RKO (cell line): ENCODE data around the gene MMS19.
"Not testable (repeated sequence)": the region's sequence is repeated elsewhere in the genome, so short reads cannot be mapped to it uniquely, and the experiment has no call there.

Source experiments
- DNase-seq: peaks from one replicate; pipeline ENCODE4 v3.0.0-alpha.2; 2016; ENCODE audit warnings: low spot score

The MMS19 gene

DNA sequence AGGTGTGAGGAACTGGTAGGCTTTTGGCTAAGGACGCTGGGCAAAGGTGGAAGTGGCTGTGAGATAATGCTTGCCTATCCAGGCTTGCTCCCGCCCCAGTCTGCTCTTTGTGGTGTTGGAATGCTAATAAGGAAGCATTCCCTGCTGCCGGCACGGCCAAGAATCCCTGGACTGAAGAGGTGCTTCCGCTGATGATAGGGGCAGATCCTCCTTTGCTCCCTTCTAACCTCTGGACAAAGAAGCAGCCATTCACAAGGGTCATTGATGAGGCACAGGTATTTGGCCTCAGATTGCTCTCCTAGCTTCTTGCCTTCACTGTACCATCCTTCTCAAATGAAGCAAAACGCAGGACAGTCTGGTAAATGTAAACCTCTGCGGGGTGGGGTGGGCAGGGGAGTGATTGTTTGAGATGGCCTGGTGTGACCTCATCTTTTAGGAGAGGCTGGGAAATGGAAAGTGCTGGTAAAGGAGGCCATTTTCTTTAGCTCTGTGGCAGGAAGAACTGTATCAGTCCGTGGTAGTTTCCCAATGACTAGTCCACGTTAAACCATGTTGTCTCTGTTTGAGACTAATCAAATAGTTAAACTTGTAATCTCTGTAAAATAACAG, 70.5 kb downstream of the MMS19 start:
- peak; percentile 71 for DNase-seq

- peak; percentile 48 for DNase-seq
Measured at GRCh38 chr10:97426776-97427570, 71.2 kb downstream of the MMS19 start.

GRCh38 chr10:97425964-97426775, 72.1 kb downstream of the MMS19 start, which contains the start of gene PGAM1:
Gene PGAM1 (plus strand): TSS chr10:97426191. CDS start chr10:97426308, 117 bp downstream.
- DNase-seq: peak; percentile 96

DNA sequence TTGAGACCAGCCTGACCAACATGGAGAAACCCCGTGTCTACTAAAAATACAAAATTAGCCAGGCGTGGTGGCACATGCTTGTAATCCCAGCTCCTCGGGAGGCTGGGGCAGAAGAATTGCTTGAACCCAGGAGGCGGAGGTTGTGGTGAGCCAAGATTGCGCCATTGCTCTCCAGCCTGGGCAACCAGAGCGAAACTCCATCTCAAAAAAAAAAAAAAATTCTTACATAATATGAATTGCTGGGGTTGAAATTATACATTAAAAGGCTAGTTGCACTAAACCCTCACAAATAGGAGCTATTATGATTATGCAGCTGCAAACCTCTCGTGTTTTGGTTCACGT, 74.5 kb downstream of the MMS19 start:
- DNase-seq: not testable (repeated sequence)

- DNase-seq: no peak
Measured at GRCh38 chr10:97416565-97416964, 81.7 kb downstream of the MMS19 start.

DNA sequence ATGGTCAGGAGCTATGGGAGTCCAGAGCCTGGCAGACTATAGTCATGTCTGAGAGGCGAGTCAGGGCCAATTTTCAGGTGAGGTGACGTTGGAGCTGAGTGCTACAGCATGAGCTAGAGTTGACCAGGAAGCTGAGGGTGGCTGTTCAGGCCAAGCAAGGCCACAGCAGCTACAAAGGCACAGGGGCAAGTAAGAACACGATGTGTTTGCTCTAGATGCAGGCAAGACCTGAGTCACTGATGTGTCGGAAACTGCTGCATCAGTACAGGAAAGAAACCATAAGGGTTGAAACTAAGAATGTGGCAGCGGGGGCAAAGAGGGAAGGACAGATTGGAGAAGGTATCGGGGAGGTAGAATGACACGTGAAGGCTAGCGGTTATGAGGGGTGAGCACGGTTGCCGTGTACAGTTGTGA, 85.3 kb downstream of the MMS19 start:
- no peak for DNase-seq

GRCh38 chr10:97411406-97411805, 86.8 kb downstream of the MMS19 start:
- DNase-seq: peak; percentile 32

DNA sequence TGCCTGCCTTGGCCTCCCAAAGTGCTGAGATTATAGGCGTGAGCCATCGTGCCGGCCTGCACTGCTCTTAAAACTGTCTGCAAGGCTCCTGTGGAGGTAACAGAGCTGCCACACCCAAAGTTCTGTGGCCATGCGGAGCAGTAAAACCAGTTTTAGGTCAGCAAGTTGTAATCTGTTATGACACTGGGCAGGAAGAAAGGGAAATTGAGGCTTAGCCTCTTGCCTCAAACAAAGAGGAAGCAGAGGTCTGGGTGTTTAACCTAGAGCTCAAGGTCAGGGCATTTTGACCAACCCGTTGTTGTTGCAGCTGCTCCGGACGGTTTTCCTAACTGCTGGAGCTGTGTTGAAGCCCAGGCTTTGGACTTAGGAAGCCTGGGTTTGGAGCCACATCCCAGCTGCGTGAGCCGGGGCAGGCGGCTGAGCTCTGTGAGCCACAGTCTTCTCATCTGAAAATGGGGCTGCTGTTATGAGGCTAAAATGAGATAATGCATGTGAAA, 89.7 kb downstream of the MMS19 start:
- DNase-seq: no peak
